Karpas-422 (cell line): ENCODE data around the gene PCSK6. TPM values are rescaled to one million over a fixed set of nuclear protein-coding genes. Genes with fewer than 3 reads are reported as not detected.

Experiments
- DNase-seq: peaks from one replicate; pipeline ENCODE4 v3.0.0-alpha.2; 2015
- H2AFZ ChIP-seq: fragments of 200-600 bp; sonication (generic); 2 replicates; pipeline ENCODE4 v1.6.1; 2014; ENCODE audit warnings: antibody characterized with exemption, low read length, mixed read lengths
- H3K27ac ChIP-seq: fragments of 200-600 bp; sonication (generic); 2 replicates; pipeline ENCODE4 v1.5.1; 2014; ENCODE audit warnings: mild to moderate bottlenecking, low read length, moderate library complexity
- H3K27me3 ChIP-seq: fragments of 200-600 bp; sonication (generic); 2 replicates; pipeline ENCODE4 v1.6.1; 2014; ENCODE audit warnings: low read length, mixed read lengths
- H3K36me3 ChIP-seq: fragments of 200-600 bp; sonication (generic); 2 replicates; pipeline ENCODE4 v1.6.1; 2014; ENCODE audit warnings: low read length, mixed read lengths; ENCODE audit not compliant: insufficient read depth
- H3K4me1 ChIP-seq: fragments of 200-600 bp; sonication (generic); 2 replicates; pipeline ENCODE4 v1.6.1; 2014; ENCODE audit warnings: mild to moderate bottlenecking, low read length, mixed read lengths
- H3K4me2 ChIP-seq: fragments of 200-600 bp; sonication (generic); 2 replicates; pipeline ENCODE4 v1.6.1; 2014; ENCODE audit warnings: low read length, low read depth, mild to moderate bottlenecking; ENCODE audit not compliant: poor library complexity, severe bottlenecking
- H3K4me3 ChIP-seq: fragments of 200-600 bp; sonication (generic); 2 replicates; pipeline ENCODE4 v1.5.1; 2014; ENCODE audit warnings: mild to moderate bottlenecking, antibody characterized with exemption, low read length, mixed read lengths
- H3K79me2 ChIP-seq: fragments of 200-600 bp; sonication (generic); 2 replicates; pipeline ENCODE4 v1.6.1; 2014; ENCODE audit warnings: mild to moderate bottlenecking, low read length, mixed read lengths
- H3K9ac ChIP-seq: fragments of 200-600 bp; sonication (generic); 2 replicates; pipeline ENCODE4 v1.6.0; 2014; ENCODE audit warnings: low read length
- H3K9me2 ChIP-seq: fragments of 200-600 bp; sonication (generic), shearing (Covaris generic); replicated peaks from 2 replicates; pipeline ENCODE4 v1.6.0; 2014; ENCODE audit warnings: mild to moderate bottlenecking, low read length, moderate library complexity; ENCODE audit not compliant: insufficient read depth
- H3K9me3 ChIP-seq: fragments of 300-700, 200-600 bp; sonication (generic); 2 replicates; pipeline ENCODE4 v1.6.1; 2014; ENCODE audit warnings: low read length, mixed read lengths
- H4K20me1 ChIP-seq: fragments of 200-600 bp; sonication (generic); 2 replicates; pipeline ENCODE4 v1.6.1; 2014; ENCODE audit warnings: mild to moderate bottlenecking, antibody characterized with exemption, low read length, low read depth; ENCODE audit not compliant: insufficient read depth
- total RNA-seq: library from RNA; depleted of rRNA; stranded (reverse); fragments of >200 nt; shearing (Covaris generic); gene quantifications from 2 replicates; pipeline ENCODE4 v1.2.3, GENCODE V29; 2014; ENCODE audit warnings: low replicate concordance

PCSK6 gene
- total RNA-seq, 1 experiment from 2014 or later: 0.19 TPM

- H3K9ac ChIP-seq: no peak overlapping the region
- H4K20me1 ChIP-seq: no peaks in the 10 kb centered on the region
- H3K27me3 ChIP-seq: no peaks in the 10 kb centered on the region
- H2AFZ ChIP-seq: no peak overlapping the region
- DNase-seq: no peak
- H3K27ac ChIP-seq: no peak overlapping the region
- no peaks in the 10 kb centered on the region for H3K9me2 ChIP-seq
- no peaks in the 10 kb centered on the region for H3K79me2 ChIP-seq
- H3K4me3 ChIP-seq: no peak overlapping the region
- H3K9me3 ChIP-seq: no peaks in the 10 kb centered on the region
- no peaks in the 10 kb centered on the region for H3K36me3 ChIP-seq
- no peak overlapping the region for H3K4me2 ChIP-seq
- H3K4me1 ChIP-seq: peaks cover 4% of the 10 kb centered on the region; the same call in 1 of the 2 replicates
Observed at GRCh38 chr15:101505610-101506337, 16.3 kb upstream of the PCSK6 start.

GRCh38 chr15:101504866-101505609 lies 15.5 kb upstream of the PCSK6 start:
- Histone ChIP-seq H2AFZ (no peak overlapping the region), H3K9ac (no peak overlapping the region), H3K79me2 (no peaks in the 10 kb centered on the region), H3K27me3 (no peaks in the 10 kb centered on the region), H3K4me3 (no peak overlapping the region), H3K9me2 (no peaks in the 10 kb centered on the region), H4K20me1 (no peaks in the 10 kb centered on the region), H3K4me1 (peaks cover 4% of the 10 kb centered on the region; the same call in 1 of the 2 replicates), H3K27ac (no peak overlapping the region), H3K9me3 (no peaks in the 10 kb centered on the region), H3K36me3 (no peaks in the 10 kb centered on the region), H3K4me2 (no peak overlapping the region)
- DNase-seq: no peak

- Histone ChIP-seq H3K9me2 (no peaks in the 10 kb centered on the region), H2AFZ (no peak overlapping the region), H4K20me1 (no peaks in the 10 kb centered on the region), H3K36me3 (no peaks in the 10 kb centered on the region), H3K27me3 (no peaks in the 10 kb centered on the region), H3K9me3 (no peaks in the 10 kb centered on the region), H3K4me2 (no peak overlapping the region), H3K79me2 (no peaks in the 10 kb centered on the region), H3K27ac (no peak overlapping the region), H3K4me1 (peaks cover 4% of the 10 kb centered on the region; the same call in 1 of the 2 replicates), H3K4me3 (no peak overlapping the region), H3K9ac (no peak overlapping the region)
- DNase-seq: no peak
Observed at GRCh38 chr15:101504373-101504772, 14.9 kb upstream of the PCSK6 start.

GRCh38 chr15:101503296-101503599 lies 13.7 kb upstream of the PCSK6 start:
- Histone ChIP-seq H3K4me3 (no peak overlapping the region), H4K20me1 (no peaks in the 10 kb centered on the region), H3K79me2 (no peaks in the 10 kb centered on the region), H2AFZ (no peak overlapping the region), H3K9me2 (no peaks in the 10 kb centered on the region), H3K27ac (no peak overlapping the region), H3K4me1 (peaks cover 4% of the 10 kb centered on the region; the same call in 1 of the 2 replicates), H3K9me3 (no peaks in the 10 kb centered on the region), H3K9ac (no peak overlapping the region), H3K27me3 (no peaks in the 10 kb centered on the region), H3K4me2 (no peak overlapping the region), H3K36me3 (no peaks in the 10 kb centered on the region)
- DNase-seq: no peak

GRCh38 chr15:101502572-101503295 lies 13.2 kb upstream of the PCSK6 start:
- no peak overlapping the region for H3K4me2 ChIP-seq
- no peak overlapping the region for H3K9ac ChIP-seq
- H3K27me3 ChIP-seq: no peaks in the 10 kb centered on the region
- H3K9me2 ChIP-seq: no peaks in the 10 kb centered on the region
- no peak overlapping the region for H2AFZ ChIP-seq
- peaks cover 4% of the 10 kb centered on the region; the same call in 1 of the 2 replicates for H3K4me1 ChIP-seq
- no peaks in the 10 kb centered on the region for H3K36me3 ChIP-seq
- H3K27ac ChIP-seq: no peak overlapping the region
- no peaks in the 10 kb centered on the region for H4K20me1 ChIP-seq
- H3K9me3 ChIP-seq: no peaks in the 10 kb centered on the region
- no peak overlapping the region for H3K4me3 ChIP-seq
- no peaks in the 10 kb centered on the region for H3K79me2 ChIP-seq
- no peak for DNase-seq

- Histone ChIP-seq H3K9me2 (no peaks in the 10 kb centered on the region), H3K27me3 (no peaks in the 10 kb centered on the region), H4K20me1 (no peaks in the 10 kb centered on the region), H2AFZ (peak overlapping the region; percentile 44), H3K4me3 (peak overlapping the region; percentile 45; the same call in 1 of the 2 replicates), H3K79me2 (no peaks in the 10 kb centered on the region), H3K4me1 (peaks cover 4% of the 10 kb centered on the region; the same call in 1 of the 2 replicates), H3K36me3 (no peaks in the 10 kb centered on the region), H3K27ac (no peak overlapping the region), H3K9ac (peak overlapping the region; percentile 28), H3K9me3 (no peaks in the 10 kb centered on the region), H3K4me2 (peak overlapping the region; percentile 53)
- DNase-seq: peak; percentile 78
Observed at GRCh38 chr15:101501703-101502373, 12.3 kb upstream of the PCSK6 start.

GRCh38 chr15:101500865-101501551 lies 11.5 kb upstream of the PCSK6 start:
- Histone ChIP-seq H3K79me2 (no peaks in the 10 kb centered on the region), H3K4me2 (peak overlapping the region; percentile 53), H3K9me2 (no peaks in the 10 kb centered on the region), H3K36me3 (no peaks in the 10 kb centered on the region), H3K4me1 (peaks cover 4% of the 10 kb centered on the region; the same call in 1 of the 2 replicates), H3K9me3 (no peaks in the 10 kb centered on the region), H2AFZ (no peak overlapping the region), H4K20me1 (no peaks in the 10 kb centered on the region), H3K27me3 (no peaks in the 10 kb centered on the region), H3K27ac (no peak overlapping the region), H3K9ac (0 out of 2 replicates have a peak overlapping the region, but pooled peaks have one; percentile 28), H3K4me3 (no peak overlapping the region)
- no peak for DNase-seq
